K562 (cell line): ENCODE measurements around the gene LGR6. TPM values are rescaled to one million over a fixed set of nuclear protein-coding genes. Genes with fewer than 3 reads are reported as not detected.

Source experiments
- BCL6 ChIP-seq: fragments of 250-450 bp; sonication (Bioruptor Pico); IDR thresholded peaks from 2 replicates; pipeline ENCODE4 v1.4.0; 2020
- GABPA ChIP-seq: fragments of 200-800 bp; sonication (Bioruptor generic); conservative IDR thresholded peaks from 2 replicates; pipeline ENCODE4 v1.6.1; 2016; ENCODE audit warnings: low read depth, missing genetic modification characterization, missing compliant biosample characterization
- ILK ChIP-seq: fragments of 450-650 bp; IDR thresholded peaks from 2 replicates; pipeline ENCODE4 v1.6.1; 2016; ENCODE audit warnings: missing genetic modification characterization, low read depth, mild to moderate bottlenecking, missing compliant biosample characterization, moderate library complexity, borderline replicate concordance
- MITF ChIP-seq: IDR thresholded peaks from 2 replicates; pipeline ENCODE4 v1.6.1; 2014; ENCODE audit warnings: antibody characterized with exemption
- MYC ChIP-seq, 2 experiments: fragments of 250-450 bp in 1 of 2; sonication (Bioruptor Pico) in 1 of 2; IDR thresholded peaks; 2 replicates each; pipeline versions ENCODE4 v1.5.1 to v1.6.1; 2012 to 2021; ENCODE audit warnings: low read depth in 2 of 2, borderline replicate concordance in 1 of 2, improper control_type of control experiment in 1 of 2, low read length in 1 of 2, mild to moderate bottlenecking in 1 of 2, moderate library complexity in 1 of 2
- PATZ1 ChIP-seq: fragments of 250-450 bp; sonication (Bioruptor Pico); IDR thresholded peaks from 2 replicates; pipeline ENCODE4 v1.5.0; 2020; ENCODE audit warnings: mild to moderate bottlenecking, borderline replicate concordance
- PCBP2 ChIP-seq: fragments of 200-400 bp; formaldehyde crosslinking; IDR thresholded peaks from 2 replicates; pipeline ENCODE4 v1.6.1; 2018; ENCODE audit warnings: low read length, low read depth, mild to moderate bottlenecking, moderate library complexity; ENCODE audit not compliant: poor library complexity, severe bottlenecking
- POLR2H ChIP-seq: IDR thresholded peaks from 2 replicates; pipeline ENCODE4 v1.6.1; 2016; ENCODE audit warnings: missing genetic modification characterization, low read depth, mild to moderate bottlenecking, control low read depth, missing compliant biosample characterization, moderate library complexity
- SP2 ChIP-seq: IDR thresholded peaks from 2 replicates; pipeline ENCODE4 v1.6.1; 2011; ENCODE audit warnings: mild to moderate bottlenecking, low read depth, low read length, moderate library complexity; ENCODE audit not compliant: poor library complexity, severe bottlenecking; ENCODE audit errors: extremely low read depth
- ZBTB40 ChIP-seq, 2 experiments: fragments of 450-650 bp in 1 of 2; sonication (generic) in 1 of 2; formaldehyde crosslinking in 1 of 2; IDR thresholded peaks; 2 replicates each; pipeline versions ENCODE4 v1.7.1 to v1.9.0; 2016 to 2022; ENCODE audit warnings: inconsistent platforms in 1 of 2, mild to moderate bottlenecking in 1 of 2, missing genetic modification reagents in 1 of 2
- ZFP36 ChIP-seq: fragments of 150-350 bp; IDR thresholded peaks from 2 replicates; pipeline ENCODE4 v1.6.1; 2018; ENCODE audit warnings: low read length, low read depth; ENCODE audit not compliant: partially characterized antibody
- ZNF583 ChIP-seq: fragments of 250-450 bp; sonication (Bioruptor Pico); IDR thresholded peaks from 2 replicates; pipeline ENCODE4 v1.4.0; 2020
- polyA plus RNA-seq, 8 experiments: library from polyadenylated mRNA; depleted of rRNA in 4 of 8; stranded (reverse) in 5 of 8; unstranded in 3 of 8; fragments of >200 nt; fragmentation: Nextera tagmentation in 2 of 8; fragmentation: Illumina TruSeq in 1 of 8; extraction: Ambion mirVana in 2 of 8; extraction: Trizol in 1 of 8; gene quantifications; 2 replicates each; pipeline versions ENCODE4 v1.2.1 to v1.2.3, GENCODE V29; 2011 to 2014; ENCODE audit warnings: inconsistent platforms in 1 of 8, missing spikeins in 1 of 8
- total RNA-seq, 7 experiments: library from RNA; depleted of rRNA in 6 of 7; stranded (reverse); fragments of >200 nt in 6 of 7; fragmentation: Illumina TruSeq in 2 of 7; extraction: Trizol in 2 of 7; gene quantifications; 2 replicates each; pipeline versions ENCODE4 v1.2.1 to v1.2.3, GENCODE V29; 2011 to 2021; ENCODE audit warnings: low replicate concordance in 1 of 7

Gene LGR6
- total and polyA plus RNA-seq, 9 of the 15 experiments (the other 6 are each of a cell fraction or from before 2014, with no cell fraction given): 0.01 to 0.54 (median 0.17) TPM; not detected in 1

GRCh38 chr1:202162418-202163280, 30.9 kb upstream of the LGR6 start (continued):
- no peak for TF ChIP-seq PATZ1 (CRISPR knock-in tag)
- TF ChIP-seq SP2: no peak
- TF ChIP-seq MYC (IDR thresholded peaks at IDR 0.05; ENCODE audit: low read depth, low read length): peak; percentile 30; the same call in 1 of the 2 replicates
- no peak for TF ChIP-seq MYC (CRISPR knock-in tag; IDR thresholded peaks at IDR 0.05; ENCODE audit: borderline replicate concordance, low read depth)
- no peak for TF ChIP-seq ILK (tag)
- TF ChIP-seq PCBP2: no peak
- TF ChIP-seq ZNF583 (CRISPR knock-in tag): 0 out of 2 replicates have a peak, but pooled peaks have one; percentile 60
- TF ChIP-seq MITF: no peak
- TF ChIP-seq BCL6 (CRISPR knock-in tag): no peak
- peak; percentile 58; the same call in 1 of the 2 replicates for TF ChIP-seq GABPA
- no peak; the same call in 1 of the 2 replicates for TF ChIP-seq POLR2H (tag)
- TF ChIP-seq ZBTB40 (IDR thresholded peaks at IDR 0.05): no peak
- TF ChIP-seq ZBTB40 (CRISPR knock-in tag; IDR thresholded peaks at IDR 0.05): no peak
- TF ChIP-seq ZFP36: no peak
